Esophagus squamous epithelium (tissue), 4 donors: ENCODE results near the gene CPT1A.

Experiments
- CTCF ChIP-seq, 6 experiments: fragments of 450-650 bp in 4 of 6; fragments of 200-600 bp in 2 of 6; sonication (generic) in 2 of 6; IDR thresholded peaks; one replicate each; pipeline ENCODE4 v1.5.1; 2016 to 2019; ENCODE audit warnings: antibody characterized with exemption in 6 of 6, mild to moderate bottlenecking in 4 of 6, moderate library complexity in 4 of 6
- POLR2A ChIP-seq, 4 donors: fragments of 450-650 bp; IDR thresholded peaks; one replicate each; pipeline ENCODE4 v1.6.1; 2017; ENCODE audit warnings: antibody characterized with exemption in 4 of 4, mild to moderate bottlenecking in 4 of 4, moderate library complexity in 3 of 4

GRCh38 chr11:68848429-68848828, 6.7 kb upstream of the CPT1A start:
- no peak for TF ChIP-seq CTCF (IDR thresholded peaks at IDR 0.05)
- no peak for TF ChIP-seq POLR2A (IDR thresholded peaks at IDR 0.05)
